SU-DHL-6 (cell line): Measurements from ENCODE around the gene PIBF1.

Experiments used
- CTCF ChIP-seq: fragments of 200-600 bp; sonication (generic); IDR thresholded peaks from one replicate; pipeline ENCODE4 v1.5.1; 2017; ENCODE audit warnings: antibody characterized with exemption, mild to moderate bottlenecking, low read length, moderate library complexity; ENCODE audit not compliant: insufficient read depth, poor library complexity, severe bottlenecking
- EZH2phosphoT487 ChIP-seq: fragments of 200-600 bp; sonication (generic), shearing (Covaris generic); conservative IDR thresholded peaks from 2 replicates; pipeline ENCODE4 v1.6.1; 2018; ENCODE audit warnings: mild to moderate bottlenecking, antibody characterized with exemption, low read length, moderate library complexity, mixed read lengths

DNA sequence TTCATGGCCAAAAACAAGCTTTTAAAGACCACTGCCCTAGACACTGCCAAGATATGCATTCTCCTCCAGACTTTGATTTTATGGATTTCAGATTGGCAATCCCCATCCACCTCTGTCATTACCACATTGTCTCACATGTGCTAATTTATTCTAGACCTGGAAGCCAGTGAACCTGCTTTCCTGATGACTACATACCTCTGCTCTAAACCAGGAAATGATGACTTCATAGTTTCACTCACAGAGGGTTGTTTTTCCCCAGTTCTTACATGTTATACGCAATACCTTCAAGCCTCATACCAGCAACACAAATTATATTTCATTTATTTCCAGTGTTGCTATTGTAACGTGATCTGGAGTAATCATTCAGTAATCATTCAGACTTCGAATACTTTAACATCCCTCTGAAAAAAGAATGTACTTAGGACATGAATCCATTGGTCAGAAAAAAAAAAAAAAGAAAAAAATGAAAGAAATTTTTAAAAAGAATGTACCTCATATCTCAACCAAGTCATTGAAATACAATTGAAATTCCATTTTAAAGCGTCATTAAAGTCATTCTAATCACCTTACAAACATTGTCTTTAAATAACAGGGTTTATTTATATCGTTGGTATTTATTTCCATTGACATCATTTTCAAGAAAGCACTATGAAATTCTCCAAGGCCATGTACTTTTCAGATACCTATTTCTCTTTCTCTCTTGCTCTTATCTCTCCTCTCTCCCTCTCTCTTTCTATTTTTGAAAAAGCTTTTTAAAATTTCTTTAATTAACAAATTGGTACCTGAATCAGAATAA is 243.5 kb downstream of the PIBF1 start:
- TF ChIP-seq CTCF = no peak
- TF ChIP-seq EZH2phosphoT487 = no peak
